Muscle of back (tissue), 13 donors: ENCODE data around the gene DTWD2. TPM values are rescaled to one million over a fixed set of nuclear protein-coding genes. Genes with fewer than 3 reads are reported as not detected.

ENCODE experiments used
- DNase-seq, 3 donors: peaks; one replicate each; pipeline versions ENCODE4 v3.0.0 to v3.0.0-alpha.2; 2013
- long read RNA-seq, 9 donors: transcript quantifications; one replicate each; lab custom pipeline, GENCODE V29; 2026
- polyA plus RNA-seq, 10 donors: library from polyadenylated mRNA; unstranded; fragments of 120-200 nt; gene quantifications; one replicate each; pipeline ENCODE4 v1.2.1, GENCODE V29; 2013; ENCODE audit not compliant: insufficient read length in 10 of 10

The DTWD2 gene, protein sequence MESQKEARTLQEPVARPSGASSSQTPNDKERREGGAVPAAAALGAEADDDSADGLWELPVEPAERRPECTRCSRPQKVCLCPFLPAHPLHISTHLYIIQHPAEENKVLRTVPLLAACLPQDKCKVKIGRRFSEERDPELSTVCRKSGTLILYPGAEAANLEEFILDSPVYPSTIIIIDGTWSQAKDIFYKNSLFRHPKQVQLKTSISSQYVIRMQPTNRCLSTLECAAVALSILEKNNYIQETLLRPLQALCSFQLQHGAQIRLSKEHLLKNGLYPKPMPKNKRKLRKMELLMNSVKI
- polyA plus RNA-seq = 10 to 100 TPM in 1 of 10 donors, 1 to 10 TPM in 9; 4.6 to 11.2 (median 6.8) TPM
- long read RNA-seq, donor 1, partial matches to known transcripts = 0 of 2 reads
- long read RNA-seq, donor 1, other reads (novel, unspliced or antisense) = 0 of 2 reads
- long read RNA-seq, donor 2 = 0 reads
- long read RNA-seq, donor 3 = 0 reads
- long read RNA-seq, donor 4, partial matches to known transcripts = 21 of 21 reads
- long read RNA-seq, donor 4, other reads (novel, unspliced or antisense) = 0 of 21 reads
- long read RNA-seq, donor 5, partial matches to known transcripts = 14 of 17 reads
- long read RNA-seq, donor 5, other reads (novel, unspliced or antisense) = 0 of 17 reads
- long read RNA-seq, donor 6, partial matches to known transcripts = 0 of 3 reads
- long read RNA-seq, donor 6, other reads (novel, unspliced or antisense) = 0 of 3 reads
- long read RNA-seq, donor 7, partial matches to known transcripts = 134 of 137 reads
- long read RNA-seq, donor 7, other reads (novel, unspliced or antisense) = 0 of 137 reads
- long read RNA-seq, donor 8, partial matches to known transcripts = 0 of 2 reads
- long read RNA-seq, donor 8, other reads (novel, unspliced or antisense) = 0 of 2 reads
- long read RNA-seq, donor 9, partial matches to known transcripts = 0 of 1 reads
- long read RNA-seq, donor 9, other reads (novel, unspliced or antisense) = 0 of 1 reads

- peak; percentile 94 to 99 (median 98) for DNase-seq
Measured at GRCh38 chr5:118987988-118988865, at the start of gene DTWD2. Gene DTWD2 (minus strand): TSS chr5:118988547. CDS start chr5:118988511, 36 bp downstream.

- peak in 1 of 3 donors; percentile 20 for DNase-seq
Measured at GRCh38 chr5:119037496-119038215, 49.3 kb upstream of the DTWD2 start.

- peak in 1 of 3 donors; percentile 35 for DNase-seq
Measured at GRCh38 chr5:119036101-119036762, 47.9 kb upstream of the DTWD2 start.

GRCh38 chr5:119033135-119033534 is 44.8 kb upstream of the DTWD2 start:
- DNase-seq = no peak

DNA sequence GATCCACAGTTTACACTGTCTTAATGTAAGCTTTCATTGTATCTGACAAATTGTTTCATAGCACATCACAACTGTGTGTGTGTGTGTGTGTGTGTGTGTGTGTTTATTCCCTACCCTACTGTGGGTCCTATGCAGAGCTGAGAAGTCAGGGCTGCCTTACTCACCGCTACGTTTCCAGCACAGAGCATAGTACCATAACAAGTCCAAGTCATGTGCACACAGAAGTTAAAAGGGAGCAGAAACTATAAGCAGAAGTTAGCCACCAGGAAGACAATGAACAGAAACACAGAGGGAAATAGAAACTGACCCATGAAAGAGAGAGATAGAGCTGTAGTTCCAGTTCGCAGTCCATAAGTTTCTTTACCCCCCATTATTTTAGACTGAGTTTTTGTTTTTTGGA is 44.3 kb upstream of the DTWD2 start:
- peak in 1 of 3 donors; percentile 21 for DNase-seq

- no peak for DNase-seq
Measured at GRCh38 chr5:119031905-119032304, 43.6 kb upstream of the DTWD2 start.

- no peak for DNase-seq
Measured at GRCh38 chr5:119031011-119031886, 42.9 kb upstream of the DTWD2 start.

DNA sequence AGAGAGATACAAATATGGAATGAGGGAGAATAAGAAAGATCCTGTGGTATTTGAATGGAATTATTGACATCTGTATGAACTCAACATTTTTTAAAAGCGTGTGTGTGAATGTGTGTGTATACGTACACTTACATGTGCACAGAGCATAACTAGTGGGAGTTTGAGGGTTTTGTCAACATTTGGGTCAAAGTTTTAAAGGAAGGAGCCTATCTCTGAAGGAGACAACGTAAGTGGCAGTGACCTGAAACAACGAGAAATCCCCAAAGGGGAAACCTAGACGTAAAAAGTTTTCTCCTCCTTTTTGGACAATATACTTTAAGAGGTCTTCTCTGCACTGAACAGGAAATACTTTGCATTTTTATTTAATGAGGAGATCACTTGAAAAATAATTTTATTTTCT is 40.2 kb upstream of the DTWD2 start:
- no peak for DNase-seq

GRCh38 chr5:119022773-119023172 is 34.4 kb upstream of the DTWD2 start:
- no peak for DNase-seq

DNA sequence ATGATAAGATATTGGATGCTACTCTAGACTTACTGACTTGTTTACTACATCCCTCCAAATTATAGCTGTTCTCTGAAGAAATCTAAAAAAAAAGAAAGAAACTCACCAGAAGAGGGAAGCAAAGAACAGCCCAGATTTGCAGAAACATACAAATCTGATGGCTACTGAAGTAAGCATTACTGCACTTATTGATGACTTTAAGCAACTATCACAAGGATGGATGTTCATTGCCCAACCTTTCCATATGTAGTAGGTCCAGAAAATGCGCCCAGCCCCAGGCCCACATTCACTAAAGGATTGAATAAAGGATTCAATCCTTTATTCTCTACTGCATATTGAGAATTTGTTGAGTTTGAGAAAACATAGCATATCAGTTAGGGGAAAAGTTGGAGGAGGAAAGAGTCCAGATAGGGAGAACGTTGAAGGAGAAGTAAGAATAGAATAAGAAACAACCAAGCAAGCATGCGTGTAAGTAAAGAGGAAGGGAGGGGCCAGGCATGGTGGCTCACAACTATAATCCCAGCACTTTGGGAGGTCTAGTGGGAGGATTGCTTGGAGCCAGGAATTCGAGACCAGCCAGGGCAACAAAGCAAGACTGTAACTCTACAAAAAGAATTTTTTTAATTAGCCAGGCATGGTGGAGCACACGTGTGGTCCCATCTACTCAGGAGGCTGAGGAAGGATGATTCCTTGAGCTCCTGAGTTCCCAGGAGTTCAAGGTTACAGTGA is 33.8 kb upstream of the DTWD2 start:
- DNase-seq = peak in 2 of 3 donors; percentile 16 to 55

DNA sequence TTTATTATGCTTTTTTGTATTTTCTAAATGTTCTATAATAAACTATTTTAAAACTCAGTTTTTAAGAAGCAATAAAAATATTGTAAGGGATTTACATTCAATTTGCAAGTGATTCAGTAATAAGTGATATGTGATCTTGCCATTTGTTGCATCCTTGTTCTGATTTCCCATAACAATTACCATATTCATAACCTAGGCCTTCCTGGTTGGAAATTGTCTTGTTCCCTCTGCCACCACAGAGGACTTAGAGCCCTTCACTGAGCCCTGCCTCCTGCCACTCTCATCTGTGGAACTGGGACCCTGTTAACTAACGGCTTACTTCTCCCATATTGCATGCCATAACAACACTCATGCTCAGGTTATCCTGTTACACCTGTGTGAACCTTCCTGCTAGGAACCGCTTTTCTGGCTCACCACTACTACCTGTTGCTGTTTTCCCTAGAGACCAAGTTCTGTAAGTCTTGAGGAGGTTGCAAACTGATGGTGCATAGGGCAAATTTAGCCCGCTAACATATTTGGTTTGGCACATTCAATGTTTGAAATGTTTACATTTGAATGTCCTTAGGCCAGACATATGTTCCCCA is 32.9 kb upstream of the DTWD2 start:
- no peak for DNase-seq

GRCh38 chr5:119019949-119020348 is 31.6 kb upstream of the DTWD2 start:
- no peak for DNase-seq

DNA sequence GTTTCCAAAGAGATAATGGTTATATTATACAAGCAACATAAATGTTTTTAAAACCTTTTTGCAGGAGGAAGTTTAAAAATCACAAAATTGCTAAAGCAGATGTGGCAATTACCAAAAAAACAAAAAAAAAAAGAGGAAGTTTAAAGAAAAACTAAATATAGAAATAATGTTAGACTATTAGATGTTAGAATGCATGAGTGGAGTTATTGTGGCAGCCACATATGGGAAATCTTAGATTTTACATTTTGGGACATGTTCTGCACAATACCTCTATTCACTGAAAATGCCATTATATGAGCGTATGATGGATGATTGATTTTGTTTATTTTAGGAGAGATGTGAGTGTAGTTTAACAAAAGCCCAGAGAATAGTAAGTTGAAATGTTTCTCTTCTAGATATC is 31.2 kb upstream of the DTWD2 start:
- peak in 1 of 3 donors; percentile 7 for DNase-seq

DNA sequence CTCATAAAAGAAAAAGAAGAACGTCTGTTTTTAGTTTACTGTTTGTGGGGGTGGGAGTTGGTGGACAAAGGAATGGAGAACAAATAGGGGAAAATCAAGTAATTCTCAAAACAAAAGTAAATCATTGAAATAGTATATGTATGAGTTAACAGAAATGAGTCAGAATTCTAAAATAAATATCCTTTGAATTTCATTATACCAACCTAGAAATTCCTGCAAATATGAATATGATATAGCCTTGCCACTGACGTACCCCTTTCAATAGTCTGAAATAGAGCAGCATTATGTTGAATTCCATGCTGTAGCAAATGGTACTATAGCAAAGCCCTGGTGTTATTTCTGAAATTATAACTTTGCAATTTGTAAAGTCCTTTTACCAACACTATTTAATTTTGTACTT is 29.6 kb upstream of the DTWD2 start:
- no peak for DNase-seq

- no peak for DNase-seq
Measured at GRCh38 chr5:119016125-119016774, 27.9 kb upstream of the DTWD2 start.

DNA sequence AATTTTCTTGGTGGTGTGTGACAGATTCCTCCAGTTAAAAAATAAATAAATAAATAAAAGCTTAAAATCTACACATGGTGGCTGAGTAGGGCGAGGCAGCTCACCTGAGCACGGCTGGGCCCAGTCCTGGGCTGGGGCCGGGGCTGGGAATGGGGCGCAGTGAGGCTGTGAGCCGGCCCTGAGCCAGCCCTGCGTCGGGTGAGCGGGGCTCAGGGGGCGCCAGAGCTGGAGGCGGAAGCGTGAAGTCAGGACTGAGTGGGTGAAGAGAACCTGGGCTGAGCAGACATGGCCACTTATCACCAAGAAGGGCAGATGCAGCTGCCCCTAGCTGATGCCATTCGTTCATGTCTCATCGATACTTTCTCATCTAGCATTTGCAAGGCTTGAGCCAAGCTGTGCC is 22.8 kb upstream of the DTWD2 start:
- DNase-seq = no peak

DNA sequence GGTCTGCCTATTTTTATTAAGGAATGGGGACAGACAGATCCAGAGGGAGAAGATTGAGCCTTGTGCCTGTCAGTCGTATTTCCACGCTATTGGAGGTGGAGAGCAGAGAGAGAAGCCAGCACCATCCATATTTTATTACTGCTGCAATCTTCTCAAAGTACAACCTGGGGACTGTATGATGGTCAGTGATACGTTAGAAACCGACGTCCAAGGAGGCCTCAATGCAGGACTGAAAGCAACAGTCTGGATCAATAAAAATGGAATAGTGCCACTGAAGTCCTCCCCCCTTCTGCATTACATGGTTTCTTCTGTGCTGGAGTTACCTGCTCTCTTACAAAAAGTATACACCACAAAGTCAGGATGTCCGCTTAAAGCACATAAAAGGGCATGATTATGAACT is 21.9 kb upstream of the DTWD2 start:
- DNase-seq = no peak

GRCh38 chr5:119009131-119009530 is 20.8 kb upstream of the DTWD2 start:
- DNase-seq = no peak
